ENCODE results near the gene WASHC3. TPM values are rescaled to one million over a fixed set of nuclear protein-coding genes. Genes with fewer than 3 reads are reported as not detected.
"Not testable (repeated sequence)": the region's sequence is repeated elsewhere in the genome, so short reads cannot be mapped to it uniquely, and the experiment has no call there.

The WASHC3 gene
- total and polyA plus RNA-seq, 7 experiments from 2014 or later = 32.8 to 87.9 (median 51.0) TPM

DNA sequence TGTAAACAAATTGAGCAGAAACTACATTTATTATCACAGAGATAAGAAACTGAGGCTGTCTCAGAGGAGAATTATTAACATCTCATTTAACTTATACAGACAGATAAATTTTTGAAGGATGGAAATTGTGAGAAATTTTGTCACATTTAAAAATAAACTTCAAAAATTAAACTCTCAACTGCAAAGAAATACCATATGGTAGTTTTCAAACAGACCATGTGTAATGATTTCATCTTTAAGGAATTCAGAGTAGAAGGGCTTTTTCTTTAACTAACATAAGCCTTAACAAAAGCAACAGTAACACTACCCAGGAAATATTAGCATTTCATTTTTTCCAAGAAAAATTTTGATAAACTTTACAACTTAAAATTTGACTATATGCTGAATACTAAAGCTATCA, 31.5 kb upstream of the WASHC3 start:
- intact Hi-C loops (cut with micrococcal nuclease) = loop anchor here in 1 of 2 donors (10.0 kb wide), 1 partner anchor 159 kb away; no protein-coding TSS in a partner anchor
- ATAC-seq = no peak
- H3K27me3 ChIP-seq (ENCODE audit: control insufficient read depth in 2 of 2, insufficient read depth in 2 of 2, low read length in 2 of 2) = no peaks in the 10 kb centered on the region
- no peak overlapping the region for H3K27ac ChIP-seq (ENCODE audit: low read depth, low read length)
- H3K4me1 ChIP-seq (ENCODE audit: control insufficient read depth in 2 of 2, insufficient read depth in 2 of 2, low read length in 2 of 2) = no peaks in the 10 kb centered on the region
- CTCF ChIA-PET = no interaction called here
- DNase-seq = no peak
- POLR2A ChIA-PET = no interaction called here
- H3K36me3 ChIP-seq (ENCODE audit: control insufficient read depth in 2 of 3, insufficient read depth in 3 of 3, low read length in 3 of 3) = peaks cover 0 to 11% (median 0%) of the 10 kb centered on the region in 3 experiments
- no peaks in the 10 kb centered on the region for H3K9me3 Mint-ChIP-seq
- H3K4me3 Mint-ChIP-seq = no peak overlapping the region
- peaks cover 0 to 5% (median 3%) of the 10 kb centered on the region in 7 donors for H3K4me1 Mint-ChIP-seq
- H3K36me3 Mint-ChIP-seq = peaks cover 7 to 32% (median 17%) of the 10 kb centered on the region in 5 donors
- H3K27me3 Mint-ChIP-seq = no peaks in the 10 kb centered on the region
- H3K4me3 ChIP-seq (ENCODE audit: low read length) = no peak overlapping the region
- no peaks in the 10 kb centered on the region for H3K9me3 ChIP-seq (ENCODE audit: control insufficient read depth in 2 of 3, low read length in 3 of 3)
- H3K27ac Mint-ChIP-seq = no peak overlapping the region

DNA sequence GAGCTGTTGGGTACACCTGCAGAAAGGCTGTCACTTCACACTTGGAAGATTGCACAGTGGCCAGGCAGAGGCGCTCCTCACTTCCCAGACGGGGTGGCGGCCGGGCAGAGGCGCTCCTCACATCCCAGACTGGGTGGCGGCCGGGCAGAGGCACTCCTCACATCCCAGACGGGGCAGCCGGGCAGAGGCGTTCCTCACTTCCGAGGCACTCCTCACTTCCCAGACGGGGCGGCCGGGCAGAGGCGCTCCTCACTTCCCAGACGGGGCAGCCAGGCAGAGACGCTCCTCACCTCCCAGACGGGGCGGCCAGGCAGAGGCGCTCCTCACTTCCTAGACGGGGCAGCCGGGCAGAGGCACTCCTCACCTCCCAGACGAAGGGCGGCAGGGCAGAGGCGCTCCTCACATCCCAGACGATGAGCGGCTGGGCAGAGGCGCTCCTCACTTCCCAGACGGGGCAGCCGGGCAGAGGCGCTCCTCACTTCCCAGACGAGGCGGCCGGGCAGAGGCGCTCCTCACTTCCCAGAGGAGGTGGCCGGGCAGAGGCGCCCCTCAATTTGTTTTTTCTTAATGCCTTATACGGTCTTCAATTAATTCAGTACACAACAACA, 27.5 kb upstream of the WASHC3 start:
- ATAC-seq; H3K4me3 ChIP-seq (ENCODE audit: low read length); H3K27ac ChIP-seq (ENCODE audit: low read depth, low read length); H3K27me3 ChIP-seq (ENCODE audit: control insufficient read depth in 2 of 2, insufficient read depth in 2 of 2, low read length in 2 of 2); POLR2A ChIA-PET; H3K27me3 Mint-ChIP-seq; DNase-seq; H3K4me1 ChIP-seq (ENCODE audit: control insufficient read depth in 2 of 2, insufficient read depth in 2 of 2, low read length in 2 of 2); intact Hi-C loops (cut with micrococcal nuclease); CTCF ChIA-PET; H3K4me1 Mint-ChIP-seq; H3K9me3 ChIP-seq (ENCODE audit: control insufficient read depth in 2 of 3, low read length in 3 of 3); H3K27ac Mint-ChIP-seq; H3K9me3 Mint-ChIP-seq; H3K4me3 Mint-ChIP-seq: not testable (repeated sequence)
- H3K36me3 ChIP-seq (ENCODE audit: control insufficient read depth in 2 of 3, insufficient read depth in 3 of 3, low read length in 3 of 3) = peaks cover 0 to 19% (median 0%) of the 10 kb centered on the region in 3 experiments
- peaks cover 7 to 40% (median 19%) of the 10 kb centered on the region in 5 donors for H3K36me3 Mint-ChIP-seq

DNA sequence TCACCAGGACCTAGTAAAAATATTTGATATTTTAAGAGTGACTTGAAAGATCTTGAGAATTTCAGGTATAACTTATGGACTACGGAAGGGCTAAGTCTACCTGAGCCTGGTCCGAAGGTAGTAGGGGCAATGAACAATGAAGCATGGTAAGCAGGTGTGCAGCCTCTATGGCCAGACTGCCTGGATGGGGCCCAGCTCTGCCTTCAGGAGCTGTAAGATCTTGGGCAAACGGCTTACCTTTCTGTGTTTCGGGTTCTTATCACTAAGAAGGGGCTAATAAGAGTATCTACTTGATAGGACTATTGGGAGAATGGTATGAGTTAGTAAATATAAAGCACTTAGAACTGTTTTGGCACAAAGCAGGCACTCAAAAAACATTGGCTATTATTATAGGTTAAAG, 19.1 kb upstream of the WASHC3 start:
- POLR2A ChIA-PET = no interaction called here

DNA sequence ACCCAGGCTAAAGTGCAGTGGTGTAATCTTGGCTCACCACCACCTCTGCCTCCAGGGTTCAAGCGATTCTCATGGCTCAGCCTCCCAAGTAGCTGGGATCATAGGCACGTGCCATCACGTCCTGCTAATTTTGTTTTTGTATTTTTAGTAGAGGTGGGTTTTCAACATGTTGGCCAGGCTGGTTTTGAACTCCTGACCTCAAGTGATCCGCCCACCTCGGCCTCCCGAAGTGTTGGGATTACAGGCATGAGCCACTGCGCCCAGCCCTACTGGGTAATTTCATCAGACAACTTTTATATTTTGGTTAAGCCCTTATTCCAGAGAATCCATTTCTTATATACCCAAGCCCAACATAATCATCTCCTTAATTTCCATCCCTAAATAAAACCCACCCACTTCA, 10.3 kb upstream of the WASHC3 start:
- H3K4me3 Mint-ChIP-seq; DNase-seq; H3K4me1 ChIP-seq (ENCODE audit: control insufficient read depth in 2 of 2, insufficient read depth in 2 of 2, low read length in 2 of 2); H3K9me3 ChIP-seq (ENCODE audit: control insufficient read depth in 2 of 3, low read length in 3 of 3); intact Hi-C loops (cut with micrococcal nuclease); H3K9me3 Mint-ChIP-seq; H3K27me3 Mint-ChIP-seq; H3K27ac ChIP-seq (ENCODE audit: low read depth, low read length); CTCF ChIA-PET; H3K27me3 ChIP-seq (ENCODE audit: control insufficient read depth in 2 of 2, insufficient read depth in 2 of 2, low read length in 2 of 2); H3K4me1 Mint-ChIP-seq; ATAC-seq; H3K4me3 ChIP-seq (ENCODE audit: low read length); H3K27ac Mint-ChIP-seq: not testable (repeated sequence)
- POLR2A ChIA-PET = interaction anchor here (0.6 kb wide), 1 partner anchor 43 kb away, joined by 3 read pairs; no protein-coding TSS in a partner anchor
- H3K36me3 ChIP-seq (ENCODE audit: control insufficient read depth in 2 of 3, insufficient read depth in 3 of 3, low read length in 3 of 3) = peaks cover 0 to 19% (median 1%) of the 10 kb centered on the region in 3 experiments
- peaks cover 4 to 17% (median 15%) of the 10 kb centered on the region in 5 donors for H3K36me3 Mint-ChIP-seq

More for the DNA sequence above, 19.1 kb upstream of the WASHC3 start:
- Mint-ChIP-seq H3K36me3 (peaks cover 21 to 62% (median 48%) of the 10 kb centered on the region in 5 donors), H3K27me3 (no peaks in the 10 kb centered on the region), H3K9me3 (no peaks in the 10 kb centered on the region), H3K4me3 (no peak overlapping the region), H3K4me1 (no peaks in the 10 kb centered on the region), H3K27ac (peak overlapping the region in 3 of 9 donors; percentile 3 to 46 (median 13))
- no peaks in the 10 kb centered on the region for H3K9me3 ChIP-seq (ENCODE audit: control insufficient read depth in 2 of 3, low read length in 3 of 3)
- DNase-seq (no peak), ATAC-seq (no peak)
- peaks cover 3 to 38% (median 4%) of the 10 kb centered on the region in 3 experiments for H3K36me3 ChIP-seq (ENCODE audit: control insufficient read depth in 2 of 3, insufficient read depth in 3 of 3, low read length in 3 of 3)
- CTCF ChIA-PET = no interaction called here
- no peak overlapping the region for H3K27ac ChIP-seq (ENCODE audit: low read depth, low read length)
- intact Hi-C loops (cut with micrococcal nuclease) = no loop called here
- no peaks in the 10 kb centered on the region for H3K27me3 ChIP-seq (ENCODE audit: control insufficient read depth in 2 of 2, insufficient read depth in 2 of 2, low read length in 2 of 2)
- H3K4me1 ChIP-seq (ENCODE audit: control insufficient read depth in 2 of 2, insufficient read depth in 2 of 2, low read length in 2 of 2) = no peaks in the 10 kb centered on the region
- H3K4me3 ChIP-seq (ENCODE audit: low read length) = no peak overlapping the region

DNA sequence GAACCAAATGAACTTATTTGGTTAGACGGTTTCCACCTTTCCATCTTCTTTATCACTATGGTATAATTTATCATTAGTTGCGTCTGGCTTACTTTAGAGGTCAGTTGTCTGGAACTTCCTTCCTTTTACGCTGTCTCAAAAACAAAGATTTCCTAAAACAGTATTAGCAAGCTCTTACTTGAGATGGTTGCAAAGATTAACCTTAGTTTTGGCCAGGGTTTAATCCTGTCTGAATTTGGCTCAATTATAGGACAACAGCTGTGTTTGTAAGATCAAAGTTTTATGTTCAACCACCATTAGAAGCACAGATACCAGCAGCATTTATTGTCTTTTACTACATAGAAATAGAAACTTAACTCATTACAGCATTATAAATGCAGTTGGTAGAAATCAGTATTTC, 7.9 kb upstream of the WASHC3 start:
- ChIA-PET POLR2A (interaction anchor here (0.7 kb wide), 1 partner anchor 9 kb away, joined by 3 read pairs; no protein-coding TSS in a partner anchor), CTCF (interaction anchor here (0.6 kb wide), 1 partner anchor 138 kb away, joined by 3 read pairs; no protein-coding TSS in a partner anchor)
- Mint-ChIP-seq H3K4me1 (peaks cover 0 to 9% (median 0%) of the 10 kb centered on the region in 7 donors), H3K4me3 (no peak overlapping the region), H3K36me3 (peaks cover 0 to 7% (median 0%) of the 10 kb centered on the region in 5 donors), H3K27me3 (peaks cover 0 to 9% (median 2%) of the 10 kb centered on the region in 5 donors), H3K9me3 (peaks cover 0 to 1% (median 0%) of the 10 kb centered on the region in 11 donors), H3K27ac (no peak overlapping the region)
- DNase-seq = no peak
- no peaks in the 10 kb centered on the region for H3K36me3 ChIP-seq (ENCODE audit: control insufficient read depth in 2 of 3, insufficient read depth in 3 of 3, low read length in 3 of 3)
- no peaks in the 10 kb centered on the region for H3K4me1 ChIP-seq (ENCODE audit: control insufficient read depth in 2 of 2, insufficient read depth in 2 of 2, low read length in 2 of 2)
- no peak overlapping the region for H3K27ac ChIP-seq (ENCODE audit: low read depth, low read length)
- no peaks in the 10 kb centered on the region for H3K27me3 ChIP-seq (ENCODE audit: control insufficient read depth in 2 of 2, insufficient read depth in 2 of 2, low read length in 2 of 2)
- no peak overlapping the region for H3K4me3 ChIP-seq (ENCODE audit: low read length)
- H3K9me3 ChIP-seq (ENCODE audit: control insufficient read depth in 2 of 3, low read length in 3 of 3) = no peaks in the 10 kb centered on the region
- intact Hi-C loops (cut with micrococcal nuclease) = loop anchor here (5.0 to 10.0 kb wide), 4 partner anchors 295 to 1775 kb away; partner anchors contain the start of genes IGF1 (in 1 of the 2) and NT5DC3 (in 1 of the 2)
- ATAC-seq = no peak

DNA sequence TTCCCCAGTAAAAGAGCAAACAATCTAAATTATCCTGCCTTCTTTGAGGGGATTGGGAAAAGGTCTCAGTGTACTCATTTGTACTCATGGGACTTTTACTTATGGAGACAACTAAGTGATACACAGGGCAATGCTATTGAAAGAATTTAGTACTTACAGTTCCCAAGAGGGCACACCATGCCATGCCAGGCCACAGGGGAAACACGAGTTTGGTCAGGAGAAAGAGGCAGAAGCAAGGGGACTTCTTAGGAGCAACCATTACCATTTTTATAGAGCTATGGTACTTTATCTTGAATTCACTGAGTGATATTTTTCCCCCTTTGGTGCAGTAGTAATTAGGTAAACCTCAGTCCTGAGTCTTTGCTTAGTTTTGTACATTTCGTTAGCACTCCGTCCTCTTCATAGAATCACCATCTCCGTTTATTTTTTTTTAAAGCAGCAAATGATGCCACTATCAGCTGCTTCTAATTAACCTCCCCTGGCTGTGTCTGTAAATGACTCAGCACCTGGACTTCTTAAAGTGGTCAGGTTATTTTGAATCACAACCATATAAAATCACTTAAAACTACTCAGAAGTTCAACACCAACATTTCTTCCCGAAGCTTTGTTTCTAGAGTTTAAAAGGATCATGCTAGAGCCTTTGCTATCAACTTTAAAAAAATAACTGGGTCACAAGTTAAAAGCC, 5.9 kb upstream of the WASHC3 start:
- H3K27ac Mint-ChIP-seq = no peak overlapping the region
- peaks cover 0 to 21% (median 0%) of the 10 kb centered on the region in 7 donors for H3K4me1 Mint-ChIP-seq
- H3K9me3 ChIP-seq (ENCODE audit: control insufficient read depth in 2 of 3, low read length in 3 of 3) = no peaks in the 10 kb centered on the region
- H3K27ac ChIP-seq (ENCODE audit: low read depth, low read length) = no peak overlapping the region
- peaks cover 0 to 1% (median 0%) of the 10 kb centered on the region in 11 donors for H3K9me3 Mint-ChIP-seq
- ChIA-PET POLR2A (no interaction called here), CTCF (interaction anchor here (0.9 kb wide), 1 partner anchor 9 kb away, joined by 3 read pairs; no protein-coding TSS in a partner anchor)
- H3K36me3 ChIP-seq (ENCODE audit: control insufficient read depth in 2 of 3, insufficient read depth in 3 of 3, low read length in 3 of 3) = no peaks in the 10 kb centered on the region
- ATAC-seq (no peak), DNase-seq (no peak)
- no peak overlapping the region for H3K4me3 Mint-ChIP-seq
- no peaks in the 10 kb centered on the region for H3K4me1 ChIP-seq (ENCODE audit: control insufficient read depth in 2 of 2, insufficient read depth in 2 of 2, low read length in 2 of 2)
- peaks cover 0 to 11% (median 0%) of the 10 kb centered on the region in 5 donors for H3K36me3 Mint-ChIP-seq
- H3K27me3 ChIP-seq (ENCODE audit: control insufficient read depth in 2 of 2, insufficient read depth in 2 of 2, low read length in 2 of 2) = no peaks in the 10 kb centered on the region
- peaks cover 0 to 21% (median 5%) of the 10 kb centered on the region in 5 donors for H3K27me3 Mint-ChIP-seq
- intact Hi-C loops (cut with micrococcal nuclease) = loop anchor here (5.0 to 10.0 kb wide), 4 partner anchors 293 to 1777 kb away; partner anchors contain the start of genes IGF1 (in 1 of the 2) and NT5DC3 (in 1 of the 2)
- H3K4me3 ChIP-seq (ENCODE audit: low read length) = no peak overlapping the region
